CD4-positive, alpha-beta T cell treated with Interleukin-6 at 100 ng/mL for 8 hours (primary cell): ENCODE measurements around the gene PIM2.

Experiments used
- DNase-seq: peaks from one replicate; pipeline ENCODE4 v3.0.0-alpha.2; 2020; ENCODE audit warnings: mixed read lengths, low spot score

PIM2 gene

DNA sequence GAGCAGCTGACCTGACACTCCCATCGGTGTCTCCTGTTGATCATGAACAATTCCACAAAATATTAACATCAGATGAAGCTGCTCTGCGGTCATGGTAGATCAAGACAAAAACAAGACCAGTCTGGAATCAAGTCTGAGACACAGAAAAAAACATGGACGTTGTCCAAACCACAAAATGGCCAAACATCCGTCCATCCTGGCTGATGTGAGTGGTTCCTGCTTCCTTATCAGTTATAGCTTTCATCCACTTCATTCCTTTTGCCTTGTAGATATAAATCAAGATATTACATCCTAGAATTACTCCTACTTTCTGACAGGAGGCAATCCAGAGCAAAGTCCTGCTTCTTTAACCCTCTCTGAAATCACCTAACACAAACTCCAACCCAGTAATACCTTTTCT lies 54.6 kb downstream of the PIM2 start:
- DNase-seq = no peak
